GM18508 (cell line): ENCODE results near the gene CD63.
"Not testable (repeated sequence)": the region's sequence is repeated elsewhere in the genome, so short reads cannot be mapped to it uniquely, and the experiment has no call there.

Experiments used
- ATAC-seq: cut with Tn5 transposase; IDR thresholded peaks from one replicate; pipeline ENCODE4 v1.9.1; 2021; ENCODE audit warnings: moderate number of reproducible peaks; ENCODE audit not compliant: insufficient read depth, unreplicated experiment

Gene CD63, protein sequence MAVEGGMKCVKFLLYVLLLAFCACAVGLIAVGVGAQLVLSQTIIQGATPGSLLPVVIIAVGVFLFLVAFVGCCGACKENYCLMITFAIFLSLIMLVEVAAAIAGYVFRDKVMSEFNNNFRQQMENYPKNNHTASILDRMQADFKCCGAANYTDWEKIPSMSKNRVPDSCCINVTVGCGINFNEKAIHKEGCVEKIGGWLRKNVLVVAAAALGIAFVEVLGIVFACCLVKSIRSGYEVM

DNA sequence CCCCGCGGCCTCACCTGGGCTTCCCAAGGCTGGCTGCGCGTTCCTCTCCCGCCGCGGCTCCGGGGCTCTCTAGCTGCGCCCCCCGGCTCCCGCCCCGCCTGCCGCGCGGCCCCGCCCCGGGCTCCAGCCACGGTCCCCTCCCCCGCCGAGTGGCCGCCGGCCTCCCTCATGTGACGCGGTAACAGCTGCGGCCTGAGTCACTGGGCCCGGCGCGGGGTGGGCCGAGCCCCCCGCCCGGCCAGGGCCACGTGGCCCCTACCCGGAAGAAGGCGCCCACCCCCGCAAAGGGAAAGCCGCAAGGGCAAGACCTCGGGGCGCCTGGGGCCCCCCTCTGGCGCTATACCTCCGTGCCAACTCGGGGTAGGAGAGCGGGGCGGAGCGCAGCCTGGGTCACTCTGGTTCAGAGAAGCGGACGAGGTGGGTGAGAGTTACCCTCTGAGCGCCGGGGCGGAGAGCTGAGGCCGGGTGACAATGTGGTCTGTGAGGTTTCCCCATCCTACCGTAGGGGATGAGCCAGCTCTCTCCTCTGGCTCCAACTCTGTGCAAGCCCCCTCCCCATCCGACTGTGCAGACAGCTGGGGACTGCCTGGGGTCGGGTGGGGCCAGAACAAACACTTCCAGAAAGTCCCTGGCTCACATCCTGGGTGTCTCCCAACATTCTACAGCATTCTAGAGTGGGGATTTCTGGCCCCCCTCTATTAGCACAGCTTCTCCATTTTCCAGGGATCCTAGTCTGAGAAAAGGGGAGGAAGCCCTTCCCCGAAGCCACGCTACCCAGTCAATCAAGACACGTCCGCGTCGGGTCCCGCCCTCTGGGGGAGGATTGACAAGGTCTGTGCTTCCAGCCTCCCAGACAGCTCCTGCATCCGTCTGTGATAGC, at the start of gene CD63:
CD63 (minus strand) TSS at position 71 of the 880 bp plus-strand sequence. CDS start 668 bp downstream, outside the sequence.
- peak; percentile 35 for ATAC-seq

DNA sequence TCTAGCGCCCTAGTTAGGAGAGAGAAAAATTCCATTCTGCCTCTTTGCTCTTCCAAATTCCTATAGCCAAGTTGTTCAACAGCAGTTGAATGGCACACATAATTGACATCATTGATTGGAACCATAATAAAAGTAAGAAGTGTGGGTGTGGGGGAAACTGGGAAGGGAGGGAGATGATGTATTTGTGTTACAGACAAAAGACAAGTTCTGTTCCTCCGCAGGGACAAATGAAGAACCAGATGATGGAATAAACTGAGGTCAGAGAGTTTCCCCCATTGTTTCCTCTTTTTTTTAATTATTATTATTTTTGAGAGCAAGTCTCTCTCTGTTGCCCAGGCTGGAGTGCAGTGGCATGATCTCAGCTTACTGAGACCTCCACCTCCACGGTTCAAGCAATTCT, 49.0 kb upstream of the CD63 start:
- no peak for ATAC-seq

DNA sequence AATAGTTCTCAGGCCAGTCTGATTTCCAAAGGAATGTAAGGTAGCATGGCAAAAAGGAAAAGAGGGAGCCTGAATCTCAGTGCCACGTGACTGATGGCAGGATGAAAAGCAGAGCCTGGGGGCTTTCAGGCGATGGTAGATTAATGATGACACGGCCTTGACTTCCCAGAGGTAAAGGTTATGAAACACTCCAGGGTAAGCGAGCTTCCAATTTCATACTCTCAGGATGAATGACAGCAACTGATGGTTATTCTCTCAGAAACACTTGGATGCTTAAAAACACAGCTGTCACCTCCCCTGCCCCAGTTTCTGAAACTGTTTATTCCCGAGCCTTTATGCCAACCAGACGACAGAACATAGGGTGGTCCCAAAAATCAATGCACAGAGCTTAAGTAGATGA, 42.9 kb upstream of the CD63 start:
- ATAC-seq = no peak

DNA sequence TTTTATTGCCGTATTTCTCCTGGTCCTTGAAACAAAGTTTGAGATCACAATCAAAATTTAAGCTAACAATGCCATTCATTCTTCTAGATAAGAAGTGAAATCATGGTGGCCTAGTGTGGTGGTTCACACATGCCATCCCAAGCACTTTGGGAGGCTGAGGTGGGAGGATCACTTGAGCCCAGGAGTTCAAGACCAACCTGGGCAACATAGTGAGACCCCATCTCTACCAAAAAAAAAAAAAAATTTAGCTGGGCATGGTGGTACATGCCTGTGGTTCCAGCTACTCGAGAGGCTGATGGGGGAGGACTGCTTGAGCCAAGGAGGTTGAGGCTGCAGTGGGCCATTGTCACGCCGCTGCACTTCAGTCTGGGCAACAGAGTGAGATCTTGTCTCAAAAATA, 38.3 kb upstream of the CD63 start:
- no peak for ATAC-seq

DNA sequence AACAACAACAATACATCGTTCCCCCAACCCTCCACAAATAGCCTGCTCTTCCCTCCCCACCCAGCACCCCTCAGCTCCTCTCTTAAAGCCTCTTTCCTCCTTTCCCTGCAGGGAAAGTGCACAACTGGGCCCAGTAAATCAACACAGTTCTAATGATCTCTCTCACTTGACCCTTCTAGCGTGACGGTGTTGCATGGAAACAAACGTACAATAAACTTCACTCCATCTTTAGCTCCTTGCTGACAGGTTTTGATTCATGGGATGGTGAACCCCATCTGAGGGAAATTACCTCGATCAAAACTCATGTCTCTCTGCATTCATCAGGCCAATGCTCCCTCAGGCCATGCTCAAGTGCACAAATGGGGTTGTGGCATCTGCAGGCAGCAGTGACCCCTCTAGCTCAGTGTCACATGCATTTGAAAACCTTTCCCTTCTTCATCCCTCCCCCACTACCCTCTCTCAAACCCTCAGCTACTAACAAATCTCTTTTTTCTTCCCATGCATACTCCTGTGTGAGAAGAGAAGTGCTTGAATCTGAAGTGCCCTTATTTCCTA, 37.0 kb upstream of the CD63 start:
- ATAC-seq = no peak

DNA sequence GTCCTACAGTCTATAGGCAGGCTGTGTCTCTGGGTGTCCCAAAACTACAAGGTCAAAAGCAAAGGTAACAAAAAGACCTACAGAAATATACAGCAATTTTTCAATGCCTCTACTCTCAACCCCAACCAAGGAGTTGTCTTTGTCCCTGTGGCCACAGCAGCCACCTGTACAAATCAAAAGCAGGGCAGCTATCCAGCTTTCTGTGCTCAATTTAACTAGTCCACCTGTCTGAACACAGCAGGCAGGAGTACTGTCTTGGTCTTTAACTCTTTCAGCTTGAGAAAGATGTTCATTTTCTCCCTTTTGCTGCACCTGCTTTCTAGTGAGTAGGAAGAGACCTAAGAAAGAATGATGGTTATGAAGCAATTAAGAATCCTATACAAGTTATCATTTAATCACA, 33.8 kb upstream of the CD63 start:
- no peak for ATAC-seq

DNA sequence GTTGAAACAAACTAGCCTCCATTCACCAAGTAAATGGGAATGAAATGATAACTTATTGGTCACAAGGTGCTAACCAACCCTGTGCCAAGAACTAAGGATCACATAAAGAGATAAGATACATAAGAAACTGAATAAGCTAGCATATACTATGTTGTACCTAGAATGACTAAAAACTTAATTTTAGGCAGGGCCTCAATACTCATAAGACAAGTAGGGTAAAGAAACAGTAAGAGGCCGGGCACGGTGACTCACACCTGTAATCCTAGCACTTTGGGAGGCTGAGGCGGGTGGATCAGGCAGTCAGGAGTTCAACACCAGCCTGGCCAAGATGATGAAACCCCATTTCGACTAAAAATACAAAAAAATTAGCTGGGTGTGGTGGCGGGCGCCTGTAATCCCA, 31.9 kb upstream of the CD63 start:
- no peak for ATAC-seq

DNA sequence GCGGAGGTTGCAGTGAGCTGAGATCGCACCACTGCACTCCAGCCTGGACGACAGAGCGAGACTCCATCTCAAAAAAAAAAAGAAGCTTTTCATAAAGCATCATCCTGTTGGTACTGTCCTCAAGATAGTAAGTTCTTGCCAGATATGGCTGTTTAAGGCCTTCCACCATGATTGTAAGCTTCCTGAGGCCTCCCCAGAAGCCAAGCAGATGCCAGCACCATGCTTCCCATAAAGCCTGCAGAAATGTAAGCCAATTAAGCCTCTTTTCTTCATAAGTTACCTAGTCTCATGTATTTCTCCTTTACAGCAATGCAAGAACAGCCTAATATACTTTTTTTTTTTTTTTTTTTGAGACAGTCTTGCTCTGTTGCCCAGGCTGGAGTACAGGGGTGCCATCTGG, 29.8 kb upstream of the CD63 start:
- ATAC-seq = not testable (repeated sequence)

DNA sequence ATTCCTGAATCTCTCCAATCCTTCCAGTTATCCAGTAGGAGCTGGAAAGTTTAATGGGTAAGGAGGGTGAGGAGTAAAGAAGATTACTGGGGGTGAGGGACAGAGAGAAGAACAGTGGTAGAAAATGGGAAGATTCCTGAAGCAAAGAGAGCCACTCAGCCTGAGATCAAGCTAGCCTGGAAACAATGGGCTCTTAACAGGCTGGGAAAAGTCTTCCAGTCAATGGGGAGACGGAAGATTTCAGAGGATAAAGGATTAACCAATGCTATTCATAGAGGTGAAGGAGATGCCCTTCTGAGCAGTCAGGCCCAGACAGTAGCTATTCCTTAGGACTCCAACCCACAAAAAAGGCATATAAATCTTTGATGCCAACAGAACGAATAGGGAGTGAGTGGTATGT, 28.9 kb upstream of the CD63 start:
- ATAC-seq = no peak

DNA sequence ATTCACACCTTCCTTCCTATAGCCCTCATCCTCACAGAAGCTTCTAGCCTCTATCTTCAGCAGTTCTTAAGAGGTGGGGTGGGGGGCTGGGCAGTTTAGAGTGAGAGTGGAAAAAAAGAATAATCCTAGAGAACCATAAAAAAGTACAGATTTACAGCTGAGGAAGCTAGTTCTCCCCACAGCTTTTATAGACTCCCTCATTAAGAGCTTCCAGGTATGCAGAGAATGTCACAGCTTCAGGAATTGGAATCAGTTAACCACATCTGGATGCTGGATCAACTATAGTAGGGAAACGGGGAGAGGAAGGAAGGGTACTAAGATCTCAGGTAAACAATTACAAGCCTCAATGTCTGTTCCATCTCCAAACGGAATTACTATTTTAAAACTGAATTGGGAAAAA, 26.4 kb upstream of the CD63 start:
- no peak for ATAC-seq

DNA sequence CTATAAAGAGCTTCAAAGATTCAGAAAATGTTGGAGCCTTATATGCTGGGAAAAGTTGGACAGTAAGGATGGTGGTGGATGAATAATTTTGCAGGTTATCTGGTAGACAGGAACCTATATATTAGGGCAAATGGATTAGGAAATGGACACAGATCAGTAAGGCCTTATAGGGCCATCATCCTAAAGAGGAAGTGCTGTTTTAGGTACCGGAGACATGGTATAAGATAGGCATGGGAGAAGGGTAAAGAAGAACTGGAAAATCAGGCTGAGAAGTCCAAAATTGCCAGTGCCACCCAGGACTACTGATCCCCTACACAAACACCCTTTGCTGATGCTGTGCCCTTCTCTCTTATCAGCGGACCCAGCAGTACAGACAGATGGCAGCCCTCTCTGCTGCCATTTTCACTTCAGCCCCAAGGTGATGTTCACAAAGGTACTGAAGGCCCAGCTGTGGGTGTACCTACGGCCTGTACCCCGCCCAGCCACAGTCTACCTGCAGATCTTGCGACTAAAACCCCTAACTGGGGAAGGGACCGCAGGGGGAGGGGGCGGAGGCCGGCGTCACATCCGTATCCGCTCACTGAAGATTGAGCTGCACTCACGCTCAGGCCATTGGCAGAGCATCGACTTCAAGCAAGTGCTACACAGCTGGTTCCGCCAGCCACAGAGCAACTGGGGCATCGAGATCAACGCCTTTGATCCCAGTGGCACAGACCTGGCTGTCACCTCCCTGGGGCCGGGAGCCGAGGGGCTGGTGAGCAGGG, 19.6 kb upstream of the CD63 start:
- ATAC-seq = no peak

DNA sequence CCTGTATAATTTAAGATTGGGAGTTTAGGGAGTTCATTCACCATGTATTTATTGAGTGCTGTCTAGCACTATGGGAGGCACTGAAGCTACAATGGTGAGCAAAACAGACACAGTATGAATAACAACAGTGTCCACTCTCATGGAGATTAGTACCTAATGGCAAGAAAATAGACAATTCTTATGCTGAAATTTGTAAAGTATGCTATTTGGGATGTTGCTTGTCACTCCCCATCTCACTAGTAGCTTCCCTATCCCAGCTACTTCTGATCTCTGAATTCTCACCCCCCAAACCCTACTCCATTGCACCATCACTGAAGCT, 18.1 kb upstream of the CD63 start:
- ATAC-seq = no peak

DNA sequence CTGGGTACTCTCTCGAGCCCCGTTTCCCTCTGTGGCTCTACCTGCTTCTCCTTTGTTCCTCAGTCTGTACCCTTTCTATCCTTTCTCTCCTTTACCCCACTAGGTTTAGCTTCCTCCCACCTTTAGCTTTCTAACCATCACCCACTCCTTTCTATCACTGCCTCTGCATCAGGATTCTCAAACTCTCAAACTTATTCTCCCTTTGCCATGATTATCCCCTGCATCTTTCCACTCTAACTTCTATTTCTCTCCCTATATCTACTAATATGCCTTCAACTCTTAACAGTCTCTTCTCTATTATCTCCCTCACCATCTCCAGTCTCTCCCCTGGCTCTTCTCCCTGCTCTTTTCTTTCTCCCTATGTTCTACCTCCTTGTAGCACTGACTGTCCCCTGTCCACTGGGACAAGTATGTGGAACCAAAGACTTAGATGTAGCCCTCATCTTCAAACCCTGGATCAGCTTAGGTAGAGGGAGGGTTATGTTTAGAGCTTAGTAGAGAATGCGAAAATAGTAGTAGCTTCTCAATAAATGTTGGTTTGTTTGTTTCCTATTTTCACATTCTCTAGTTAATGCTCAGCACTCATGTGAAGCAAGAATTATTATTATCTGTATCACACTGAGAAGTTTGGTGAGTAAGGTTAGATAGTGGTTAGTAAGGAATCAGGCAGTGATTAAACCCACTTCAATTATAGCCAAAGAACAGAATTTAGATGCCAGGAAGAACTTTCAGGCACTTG, 17.5 kb upstream of the CD63 start:
- no peak for ATAC-seq

DNA sequence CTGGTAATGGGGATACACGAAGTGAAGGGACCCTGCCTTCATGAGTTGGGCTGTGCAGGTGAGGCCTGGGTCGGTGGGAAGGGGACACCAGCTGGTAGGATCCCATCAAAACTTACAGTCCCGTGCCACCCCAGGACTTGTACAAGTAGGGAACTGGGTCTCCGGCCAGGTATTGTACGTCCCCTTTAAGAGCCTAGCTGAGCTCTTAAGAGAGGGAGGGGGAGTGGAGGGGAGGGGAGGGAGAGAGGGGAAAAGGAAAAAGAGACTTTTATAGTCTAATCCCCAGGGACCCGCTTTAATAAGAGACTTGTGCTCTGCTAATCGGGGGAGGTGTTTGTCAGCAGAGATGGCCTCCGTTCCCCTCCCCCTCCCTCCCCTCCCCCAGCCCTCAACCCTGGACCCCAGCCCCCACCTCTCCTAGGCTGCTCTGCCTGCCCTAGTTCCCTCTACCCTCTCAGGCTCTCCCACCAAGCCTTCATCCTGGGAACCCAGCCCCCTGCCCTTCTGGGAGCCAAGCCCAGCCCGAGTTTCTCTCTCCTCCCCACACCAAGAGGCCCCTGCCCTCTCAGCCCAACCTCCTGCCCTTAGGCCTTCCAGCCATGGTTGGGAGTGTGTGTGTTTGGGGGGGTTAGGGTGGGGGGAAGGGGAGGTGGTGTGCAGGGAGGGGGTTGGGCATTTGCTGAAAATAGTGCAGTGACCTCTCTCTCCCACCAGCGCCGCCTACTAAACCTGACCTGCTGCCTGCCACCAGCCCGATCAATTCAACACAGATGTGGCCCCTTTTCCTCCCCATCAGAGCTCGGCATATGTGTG, 16.8 kb upstream of the CD63 start:
- ATAC-seq = no peak

DNA sequence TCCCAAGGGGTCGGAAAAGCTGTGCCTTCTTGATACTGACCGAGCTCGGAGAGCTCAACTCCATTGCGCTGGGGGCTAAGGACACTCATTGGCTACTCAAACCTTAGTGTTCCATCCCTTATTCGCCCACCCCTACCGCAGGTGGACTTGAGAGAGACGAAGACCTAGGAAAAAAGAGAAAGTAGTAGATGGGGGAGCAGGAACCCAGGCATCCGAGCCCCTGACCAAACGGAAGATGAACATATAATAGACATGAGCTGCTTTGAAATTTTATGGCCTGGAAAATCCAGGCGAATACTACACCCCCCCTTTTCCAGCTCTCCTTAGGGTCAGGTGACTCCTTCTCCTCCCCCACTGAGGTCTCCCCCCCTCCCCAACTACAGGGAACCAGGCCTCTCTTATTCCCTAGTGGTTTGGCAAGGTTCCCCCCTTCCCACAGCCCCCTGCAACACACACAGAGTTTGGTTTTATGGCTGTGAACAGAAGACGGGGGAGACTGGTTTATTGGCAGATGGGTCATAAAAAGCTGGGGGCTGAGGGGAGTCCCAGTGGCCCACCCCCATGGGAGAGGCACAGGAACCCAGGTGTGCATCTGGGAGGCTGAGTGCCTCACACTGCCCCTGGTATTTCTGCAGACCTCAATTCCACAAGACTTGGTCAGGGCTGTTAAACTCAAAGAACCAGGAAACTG, 15.7 kb upstream of the CD63 start:
- no peak for ATAC-seq

DNA sequence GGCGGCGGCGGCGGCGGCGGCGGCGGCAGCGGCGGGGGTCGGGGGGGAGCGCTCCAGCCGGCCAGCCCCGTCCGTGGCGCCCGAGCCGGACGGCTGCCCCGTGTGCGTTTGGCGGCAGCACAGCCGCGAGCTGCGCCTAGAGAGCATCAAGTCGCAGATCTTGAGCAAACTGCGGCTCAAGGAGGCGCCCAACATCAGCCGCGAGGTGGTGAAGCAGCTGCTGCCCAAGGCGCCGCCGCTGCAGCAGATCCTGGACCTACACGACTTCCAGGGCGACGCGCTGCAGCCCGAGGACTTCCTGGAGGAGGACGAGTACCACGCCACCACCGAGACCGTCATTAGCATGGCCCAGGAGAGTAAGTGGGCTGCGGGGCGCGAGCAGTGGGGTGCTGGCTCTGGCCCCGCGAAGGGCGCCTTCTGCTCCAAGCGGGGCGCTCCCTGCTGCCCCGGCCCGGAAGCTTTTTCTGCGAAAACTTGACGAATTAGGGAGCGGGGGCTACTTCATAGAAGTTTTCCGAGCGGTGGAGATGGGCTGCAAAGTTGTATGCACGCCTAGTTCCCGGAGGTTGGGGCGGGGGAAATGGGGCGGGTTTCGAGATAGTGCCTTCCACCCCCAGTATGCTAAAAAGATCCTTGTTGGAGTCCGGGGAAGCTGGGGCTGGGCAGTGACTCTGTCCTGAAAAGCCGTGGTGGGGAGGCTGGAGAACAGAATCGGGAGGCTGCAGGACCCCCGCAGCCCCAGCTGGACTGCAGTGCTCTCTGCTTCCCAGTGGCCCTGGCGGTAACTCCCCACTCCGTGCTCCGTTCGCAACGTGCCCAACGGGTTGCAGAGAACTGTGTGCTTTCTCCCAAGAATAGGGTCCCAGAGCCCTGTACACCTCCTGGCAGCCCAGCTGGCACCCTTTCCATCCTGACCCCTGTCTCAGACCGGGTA, 14.9 kb upstream of the CD63 start:
- ATAC-seq = no peak

DNA sequence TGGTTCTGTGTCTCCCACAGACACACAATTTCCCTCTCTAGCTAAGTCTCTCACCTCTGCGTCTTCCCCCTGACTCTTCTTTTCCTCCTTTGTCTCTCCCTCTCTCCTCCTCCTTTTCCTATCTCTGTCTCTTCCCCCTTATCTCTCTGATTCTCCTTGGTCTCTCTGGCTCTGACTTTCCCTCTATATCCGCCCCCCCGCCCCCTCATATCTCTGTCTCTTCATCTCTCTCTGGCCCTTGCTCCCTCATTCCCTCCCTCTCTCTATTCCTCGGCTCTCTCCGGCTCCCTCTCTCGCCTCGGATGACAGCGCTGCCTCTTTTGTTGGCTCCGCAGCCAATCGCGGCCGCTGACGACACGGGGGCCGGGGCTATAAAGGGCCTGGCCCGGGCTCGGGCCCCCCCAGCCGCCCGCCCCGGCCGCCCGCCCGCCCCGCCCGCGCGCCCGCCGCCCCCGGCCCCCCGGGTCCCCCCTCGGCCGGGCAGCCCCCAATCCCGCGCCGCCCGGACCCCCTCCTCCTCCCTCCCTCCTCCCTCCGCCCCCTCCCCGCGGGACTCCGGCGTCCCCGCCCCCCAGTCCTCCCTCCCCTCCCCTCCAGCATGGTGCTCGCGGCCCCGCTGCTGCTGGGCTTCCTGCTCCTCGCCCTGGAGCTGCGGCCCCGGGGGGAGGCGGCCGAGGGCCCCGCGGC, 14.1 kb upstream of the CD63 start, which contains the start of gene GDF11:
GDF11 (plus strand) TSS at position 404 of the 687 bp plus-strand sequence; CDS start at position 599, 195 bp downstream.
- no peak for ATAC-seq
